HG03342 (cell line): ENCODE measurements around the gene CAMK2A.

Experiments used
- ATAC-seq: cut with Tn5 transposase; IDR thresholded peaks from one replicate; pipeline ENCODE4 v1.9.1; 2021; ENCODE audit warnings: mild to moderate bottlenecking, moderate library complexity; ENCODE audit not compliant: unreplicated experiment

The CAMK2A gene

GRCh38 chr5:150189728-150190502 lies 99.7 kb downstream of the CAMK2A start, which contains the start of gene SLC6A7:
SLC6A7 (plus strand) TSS chr5:150190062; CDS start chr5:150190328, 266 bp downstream.
- ATAC-seq = no peak

DNA sequence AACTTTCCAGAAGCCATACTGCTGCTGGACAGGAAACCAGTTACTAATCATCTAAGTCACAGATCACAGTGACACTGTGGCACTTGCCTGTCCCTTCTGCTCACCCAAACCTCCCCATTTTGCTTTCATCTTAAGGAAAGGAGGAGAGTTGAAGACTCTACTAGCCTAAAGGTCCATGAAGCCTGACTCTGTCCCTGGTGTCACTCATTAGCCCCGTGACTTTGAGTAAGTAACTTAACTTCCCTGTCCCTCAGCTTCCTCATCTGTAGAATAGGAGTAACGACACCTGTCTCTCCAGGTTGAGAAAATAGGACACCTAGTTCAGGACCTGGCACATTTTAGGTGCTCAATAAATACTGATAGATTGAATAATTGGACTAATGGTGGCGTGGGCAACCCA lies 100.2 kb downstream of the CAMK2A start:
- no peak for ATAC-seq

DNA sequence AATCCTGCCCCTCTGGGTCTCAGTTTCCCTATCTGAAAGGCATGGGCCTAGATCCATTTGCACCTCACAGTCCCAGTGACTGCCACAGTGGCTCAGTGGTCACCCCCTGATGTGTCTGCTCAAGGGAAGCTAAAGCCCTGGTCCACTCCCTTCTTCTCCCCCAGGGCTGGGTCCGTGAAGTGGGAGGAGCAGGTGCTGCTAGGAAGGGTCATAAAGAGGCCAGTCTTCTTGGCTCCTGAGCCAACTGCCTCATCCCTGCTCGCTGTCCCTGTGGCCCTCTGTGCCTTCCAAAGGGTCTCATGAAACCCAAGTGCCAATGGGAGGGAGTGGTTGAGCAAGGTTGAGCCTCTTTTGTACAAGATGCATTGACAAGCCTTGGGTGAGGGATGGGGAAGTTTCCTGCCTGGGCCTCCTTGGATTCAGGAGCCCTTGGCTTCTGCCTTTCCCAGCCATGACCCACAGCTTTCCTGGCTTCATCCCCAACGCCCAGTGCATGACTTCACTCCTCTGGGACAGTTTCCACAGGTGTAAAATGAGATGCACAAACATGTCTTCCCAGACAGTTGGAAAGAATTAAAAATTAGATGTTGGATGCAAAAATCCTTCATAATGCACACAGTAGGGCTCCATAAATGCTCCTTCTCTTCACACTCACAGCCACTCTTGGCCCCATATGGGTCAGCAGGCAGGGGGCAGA lies 101.3 kb downstream of the CAMK2A start:
- ATAC-seq = no peak

DNA sequence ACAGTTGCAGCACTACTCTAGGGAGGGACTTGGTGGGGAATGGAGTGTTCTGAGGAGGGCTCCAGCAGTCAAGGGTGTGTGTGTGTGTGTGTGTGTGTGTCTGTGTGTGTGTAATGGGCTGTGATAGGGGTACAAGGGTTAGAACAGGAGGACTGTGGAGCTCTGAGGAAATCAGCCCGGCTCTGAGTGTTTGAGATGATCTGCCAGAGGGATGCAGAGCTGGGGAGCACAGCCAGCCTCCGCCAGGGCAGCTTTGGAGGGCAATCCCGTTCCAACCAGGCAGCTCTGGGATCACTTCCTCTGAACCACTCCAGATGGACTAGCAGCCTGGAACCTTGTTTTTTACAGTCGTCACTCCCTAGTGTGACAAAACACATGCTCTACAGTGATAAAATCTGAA lies 102.7 kb downstream of the CAMK2A start:
- ATAC-seq = no peak

GRCh38 chr5:150186137-150186536 lies 103.4 kb downstream of the CAMK2A start:
- no peak for ATAC-seq

DNA sequence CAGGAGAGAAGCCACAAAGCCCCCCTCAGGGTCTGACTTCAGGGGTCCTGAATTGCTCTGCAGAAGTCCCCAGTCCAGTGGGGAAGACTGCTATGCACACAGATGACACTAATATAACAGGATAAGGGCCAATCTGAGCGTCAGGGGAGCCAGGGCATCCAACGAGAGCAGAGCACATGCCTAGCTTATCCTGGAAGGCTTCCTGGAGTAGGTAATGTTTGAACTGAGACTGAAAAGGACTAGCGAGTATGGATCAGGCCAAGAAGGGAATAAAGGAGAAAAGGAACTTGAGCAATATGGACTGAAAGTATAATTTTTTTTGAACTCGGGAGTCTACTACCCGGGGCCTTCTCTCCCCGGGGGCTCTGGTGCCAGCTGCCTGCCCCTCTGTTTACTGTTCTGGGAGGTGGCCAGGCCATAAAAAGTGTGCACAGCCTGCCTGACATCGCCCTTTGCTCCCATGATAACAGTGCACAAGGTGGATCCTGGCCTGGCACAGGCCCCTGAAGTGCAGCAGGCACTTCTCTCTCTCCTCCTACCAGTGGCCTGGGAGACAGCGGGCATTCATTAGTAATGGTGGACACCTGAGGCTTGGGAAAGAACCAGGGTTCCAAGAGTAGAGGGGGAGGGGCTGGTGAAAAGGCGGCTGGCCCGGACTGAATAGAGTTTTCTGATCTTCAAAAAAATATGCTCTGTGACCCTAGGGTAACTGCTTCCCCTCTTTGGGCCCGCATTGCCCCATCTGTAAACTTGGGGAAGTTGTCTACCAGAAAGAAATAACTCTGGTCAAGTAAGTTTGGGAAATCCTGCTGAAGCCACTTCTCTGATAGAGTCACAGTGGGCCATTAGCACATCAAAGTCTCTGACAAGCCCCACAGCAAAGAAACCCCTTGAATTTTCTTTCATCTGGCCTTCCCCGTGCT lies 104.3 kb downstream of the CAMK2A start:
- no peak for ATAC-seq

DNA sequence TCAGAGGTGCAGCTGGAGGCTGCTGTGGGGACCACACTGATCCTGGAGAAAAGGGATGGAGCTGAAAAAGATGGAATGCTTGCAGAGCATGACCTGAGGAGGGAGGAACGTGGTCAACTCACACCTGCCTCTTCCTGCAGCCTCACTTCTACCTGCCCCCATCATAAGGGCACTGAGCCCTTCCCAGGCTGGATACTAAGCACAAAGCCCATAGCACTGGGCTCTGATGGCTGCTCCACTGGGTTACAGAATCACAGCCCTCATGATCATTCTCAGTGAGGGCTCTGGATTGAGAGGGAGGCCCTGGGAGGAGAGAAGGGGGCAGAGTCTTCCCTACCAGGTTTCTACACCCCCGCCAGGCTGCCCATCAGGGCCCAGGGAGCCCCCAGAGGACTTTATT lies 105.6 kb downstream of the CAMK2A start:
- no peak for ATAC-seq

GRCh38 chr5:150183436-150183835 lies 106.1 kb downstream of the CAMK2A start:
- no peak for ATAC-seq

- ATAC-seq = no peak
These were observed 106.8 kb downstream of the CAMK2A start for GRCh38 chr5:150182774-150183173.

DNA sequence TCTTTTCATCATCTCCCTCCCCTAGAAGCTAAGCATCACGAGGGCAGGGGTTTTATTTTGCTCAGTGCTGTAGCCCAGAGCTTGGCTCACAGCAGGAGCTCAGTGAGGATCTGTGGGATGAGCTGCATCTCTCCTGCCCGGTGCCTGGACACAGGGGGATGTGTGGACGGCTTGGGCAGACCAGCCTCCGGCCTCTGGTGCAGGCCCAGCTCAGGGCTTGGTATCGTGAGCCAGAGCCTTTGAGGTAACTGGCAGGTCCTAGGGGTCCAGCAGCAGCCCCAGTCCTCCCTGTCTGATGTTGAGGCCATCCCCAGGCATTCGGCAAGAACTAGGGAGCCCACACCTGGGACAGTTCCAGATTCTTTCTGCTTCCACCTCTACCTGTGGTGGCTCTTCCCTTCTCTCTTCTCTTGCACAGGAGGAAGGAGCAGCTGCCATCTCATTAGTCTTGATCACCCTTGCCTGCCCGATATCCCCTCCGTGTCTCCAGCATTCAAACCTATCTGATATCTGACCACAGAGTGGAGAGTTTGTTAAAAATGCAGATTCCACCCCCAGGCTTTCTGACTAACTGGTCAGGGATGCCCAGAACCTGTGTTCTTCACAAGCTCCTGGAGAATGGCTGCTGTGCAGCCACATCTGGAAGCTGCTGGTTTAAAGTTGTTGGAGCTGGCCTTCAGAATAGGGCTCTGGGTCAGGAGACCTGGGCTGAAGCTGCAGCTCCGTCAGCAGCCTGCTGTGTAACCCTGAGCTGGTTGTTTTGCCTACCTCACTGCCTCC lies 107.6 kb downstream of the CAMK2A start:
- no peak for ATAC-seq

DNA sequence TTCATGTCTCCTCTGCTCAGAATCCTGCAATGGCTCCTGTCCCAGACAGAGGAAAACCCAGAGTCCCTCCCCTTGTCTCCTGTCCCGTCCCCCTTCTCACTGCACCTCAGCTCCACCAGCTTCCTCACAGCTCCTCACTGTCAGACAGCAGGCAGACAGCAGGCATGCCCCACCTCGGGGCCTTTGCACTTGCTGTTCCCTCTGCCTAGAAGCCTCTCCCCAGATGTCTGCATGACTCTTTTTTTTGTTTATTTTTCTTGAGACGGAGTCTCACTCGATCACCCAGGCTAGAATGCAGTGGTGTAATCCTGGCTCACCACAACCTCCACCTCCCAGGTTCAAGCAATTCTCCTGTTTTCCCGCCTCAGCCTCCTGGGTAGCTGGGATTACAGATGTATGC lies 108.5 kb downstream of the CAMK2A start:
- no peak for ATAC-seq

DNA sequence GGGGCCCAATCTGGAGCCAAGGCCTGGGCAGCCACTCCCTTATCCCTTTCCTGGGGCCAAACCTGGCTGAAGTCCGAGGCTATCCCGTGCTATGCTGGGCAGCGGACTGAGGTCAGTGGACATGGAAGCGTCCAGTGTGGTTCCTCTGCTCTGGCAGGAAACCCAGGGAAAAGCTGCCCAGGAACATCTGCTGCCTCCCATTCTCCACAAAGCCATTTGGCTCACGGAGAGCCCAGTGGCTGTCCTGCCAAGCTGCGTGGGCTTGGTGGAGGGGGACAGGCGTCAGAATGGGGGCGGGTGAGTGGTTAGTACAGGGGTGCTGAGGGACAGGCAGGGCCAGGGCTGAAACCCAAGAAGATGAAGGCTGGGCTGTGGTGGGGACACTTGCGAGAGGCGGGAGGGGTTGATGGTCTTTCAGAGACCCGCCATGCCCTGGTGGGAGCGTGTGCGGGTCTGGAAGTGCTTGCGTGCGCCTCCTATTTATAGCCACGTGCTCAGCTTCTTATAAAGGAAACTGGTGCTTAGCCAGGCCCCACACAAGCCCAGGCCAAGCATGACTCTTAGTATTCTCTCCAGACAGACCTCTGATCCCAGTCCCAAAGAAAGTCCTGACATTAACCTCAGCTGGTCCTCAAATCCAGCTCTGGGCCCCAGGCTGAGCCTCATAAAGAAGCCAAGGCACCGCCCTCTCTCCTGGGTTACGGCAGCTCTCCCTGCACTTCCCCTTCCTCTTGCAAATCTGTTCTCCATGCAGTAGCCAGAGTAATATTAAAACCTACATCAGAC lies 109.1 kb downstream of the CAMK2A start:
- ATAC-seq = no peak

- ATAC-seq = no peak
These were observed 110.5 kb downstream of the CAMK2A start for GRCh38 chr5:150179019-150179620.

GRCh38 chr5:150178262-150178661 lies 111.3 kb downstream of the CAMK2A start:
- ATAC-seq = peak; percentile 56

- ATAC-seq = no peak
These were observed 111.9 kb downstream of the CAMK2A start for GRCh38 chr5:150177721-150178120.

DNA sequence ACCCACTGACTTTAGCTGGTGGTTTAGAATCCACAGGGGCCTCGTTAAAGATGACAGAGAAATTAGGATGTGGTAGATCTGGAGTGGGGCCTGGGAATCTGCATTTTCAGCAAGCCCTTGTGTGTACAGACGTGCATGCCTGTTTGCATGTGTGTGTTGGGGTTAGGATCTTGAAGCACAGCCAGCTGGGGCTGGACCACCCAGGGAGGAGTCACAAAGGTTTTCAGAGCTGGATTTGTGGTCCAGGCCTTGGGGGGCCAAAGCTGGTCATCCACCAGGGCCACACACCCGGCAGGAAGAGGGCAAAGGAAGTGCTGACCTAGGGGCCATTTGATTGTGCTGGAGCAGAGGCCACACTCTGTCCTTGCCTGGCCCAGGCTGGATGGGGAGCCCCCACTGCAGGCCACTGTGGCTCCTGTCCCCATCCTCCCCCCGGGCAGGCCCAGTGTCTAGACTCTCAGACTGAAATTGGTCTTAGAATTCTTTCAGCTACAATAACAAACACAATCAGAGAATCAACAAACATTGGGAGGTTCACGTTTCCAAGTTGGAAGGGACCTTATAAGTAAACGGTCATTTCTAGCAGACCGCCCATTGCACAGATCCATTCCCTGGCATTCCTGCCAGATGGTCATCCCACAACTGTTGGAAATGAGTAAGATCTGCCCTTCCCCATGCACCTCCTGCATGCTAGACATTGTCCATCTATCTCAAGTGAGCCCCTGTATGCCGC lies 112.7 kb downstream of the CAMK2A start:
- no peak for ATAC-seq

GRCh38 chr5:150175536-150175935 lies 114.0 kb downstream of the CAMK2A start:
- ATAC-seq = no peak

DNA sequence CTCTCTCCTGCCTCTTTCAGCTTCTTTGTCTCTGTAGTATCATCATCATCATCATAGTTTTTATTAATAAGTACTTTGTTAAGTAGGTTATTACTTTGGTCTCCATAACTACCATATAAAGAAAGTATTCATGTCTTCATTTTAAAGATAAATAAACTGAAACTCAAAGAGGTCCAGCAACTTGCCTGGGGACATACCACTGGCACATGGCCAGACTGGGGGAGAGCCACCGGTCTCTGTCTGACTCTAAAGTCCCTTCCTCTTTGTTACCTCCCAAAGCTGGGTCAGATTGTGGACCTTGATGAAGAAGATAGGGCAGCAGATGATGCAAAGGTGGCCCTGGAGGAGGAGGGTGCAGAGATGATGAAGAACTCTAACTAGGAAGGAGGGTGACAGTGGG lies 114.5 kb downstream of the CAMK2A start:
- ATAC-seq = no peak

DNA sequence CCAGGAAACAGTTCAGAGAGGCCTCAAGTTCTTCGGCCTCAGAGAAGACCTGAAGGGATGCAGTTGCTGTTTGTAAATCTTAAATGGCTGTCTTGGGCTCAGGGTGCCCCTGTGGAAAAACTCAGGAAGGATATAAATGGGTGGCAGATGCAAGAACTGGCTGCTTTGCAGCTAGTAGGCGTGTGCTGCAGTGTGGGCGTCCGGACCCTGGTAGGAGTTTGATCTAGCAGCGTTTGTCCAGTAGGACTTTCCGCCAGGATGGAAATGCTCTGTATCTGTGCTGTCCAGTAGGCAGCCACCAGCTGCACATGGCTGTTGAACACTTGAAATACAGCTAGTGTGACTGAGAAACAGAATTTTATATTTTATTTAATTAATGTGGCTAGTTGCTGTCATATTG lies 115.3 kb downstream of the CAMK2A start:
- no peak for ATAC-seq
